HCT116 (cell line): ENCODE results near the gene CUX1. TPM values are rescaled to one million over a fixed set of nuclear protein-coding genes. Genes with fewer than 3 reads are reported as not detected.

Experiments used
- ATAC-seq: fragments of 200-7000 bp; cut with Tn5 transposase; 2 replicates; pipeline ENCODE4 v1.9.1; 2020; ENCODE audit warnings: mild to moderate bottlenecking, moderate library complexity
- BruUV-seq: library from RNA; stranded (reverse); fragments of 400-500 nt; replicated peaks from 2 replicates; lab custom pipeline; 2021; lab: Mats Ljungman, UMichigan
- CTCF ChIA-PET: fragments of 300-600 bp; sonication (Branson Sonifier 250); formaldehyde crosslinking; loops from one replicate; lab custom pipeline; 2021; ENCODE audit warnings: antibody characterized with exemption; lab: Charles Lee
- POLR2A ChIA-PET: fragments of 300-600, 350-600 bp; sonication (Branson Sonifier 250); formaldehyde crosslinking; loops from one replicate; lab custom pipeline; 2021; ENCODE audit warnings: antibody characterized with exemption; lab: Charles Lee
- RAD21 ChIA-PET, 2 experiments: fragments of 300-600 bp; sonication (Branson Sonifier 250); formaldehyde crosslinking; loops; one replicate each; lab custom pipeline; 2023; ENCODE audit warnings: low total read pairs in 2 of 2; ENCODE audit not compliant: uncharacterized antibody in 2 of 2, unreplicated experiment in 2 of 2, low non-redundant PET in 1 of 2; lab: Charles Lee
- DNase-seq: peaks from one replicate; pipeline ENCODE4 v3.0.0-alpha.2; 2010; ENCODE audit warnings: low read depth, low spot score
- H2AFZ ChIP-seq: fragments of 200-600 bp; shearing (Covaris generic), sonication (generic); 2 replicates; pipeline ENCODE4 v1.6.1; 2017; ENCODE audit warnings: low read depth, mixed run types, mixed read lengths, antibody characterized with exemption, low read length; ENCODE audit not compliant: poor library complexity, severe bottlenecking
- H3K27ac ChIP-seq: 2 replicates; pipeline ENCODE4 v1.5.1; 2012; ENCODE audit warnings: low read depth, low read length
- H3K27me3 ChIP-seq: fragments of 200-600 bp; sonication (generic); 2 replicates; pipeline ENCODE4 v1.6.1; 2016; ENCODE audit warnings: mixed run types, low read length, mixed read lengths; ENCODE audit not compliant: insufficient read depth
- H3K36me3 ChIP-seq, 2 experiments: fragments of 200-500 bp in 1 of 2; fragments of 200-600 bp in 1 of 2; sonication (Bioruptor generic) in 1 of 2; sonication (generic) in 1 of 2; 2 replicates each; pipeline versions ENCODE4 v1.5.1 to v1.6.1; 2014 to 2016; ENCODE audit warnings: low read length in 2 of 2, inconsistent platforms in 1 of 2, mixed read lengths in 1 of 2, mixed run types in 1 of 2; ENCODE audit not compliant: insufficient read depth in 2 of 2, control insufficient read depth in 1 of 2
- H3K4me1 ChIP-seq, 2 experiments: fragments of 200-600 bp in 1 of 2; sonication (generic) in 1 of 2; 2 replicates each; pipeline versions ENCODE4 v1.5.1 to v1.6.1; 2012 to 2017; ENCODE audit warnings: low read length in 2 of 2, inconsistent platforms in 1 of 2, mild to moderate bottlenecking in 1 of 2, mixed read lengths in 1 of 2, mixed run types in 1 of 2, moderate library complexity in 1 of 2; ENCODE audit not compliant: insufficient read depth in 2 of 2, control insufficient read depth in 1 of 2
- H3K4me2 ChIP-seq: fragments of 200-600 bp; sonication (generic); 2 replicates; pipeline ENCODE4 v1.6.1; 2017; ENCODE audit warnings: mixed run types, low read length, mixed read lengths
- H3K4me3 ChIP-seq, 2 experiments: fragments of 200-600 bp in 1 of 2; sonication (generic) in 1 of 2; replicated peaks in 1 of 2; 2 replicates each; pipeline ENCODE4 v1.5.1; 2011 to 2016; ENCODE audit warnings: low read length in 2 of 2, control low read depth in 1 of 2, low read depth in 1 of 2, mild to moderate bottlenecking in 1 of 2, mixed read lengths in 1 of 2, mixed run types in 1 of 2
- H3K79me2 ChIP-seq: fragments of 200-600 bp; sonication (generic); 2 replicates; pipeline ENCODE4 v1.6.1; 2017; ENCODE audit warnings: mild to moderate bottlenecking, mixed run types, low read length, moderate library complexity, mixed read lengths; ENCODE audit not compliant: insufficient read depth
- H3K9ac ChIP-seq: fragments of 200-600 bp; sonication (generic); 2 replicates; pipeline ENCODE4 v1.6.1; 2016; ENCODE audit warnings: low read length, mixed read lengths
- H3K9me2 ChIP-seq: fragments of 200-600 bp; sonication (generic), shearing (Covaris generic); 2 replicates; pipeline ENCODE4 v1.6.1; 2017; ENCODE audit warnings: mixed run types, mild to moderate bottlenecking, moderate library complexity; ENCODE audit not compliant: insufficient read depth
- H3K9me3 ChIP-seq, 2 experiments: fragments of 200-500 bp in 1 of 2; fragments of 200-600 bp in 1 of 2; sonication (Bioruptor generic) in 1 of 2; sonication (generic) in 1 of 2; 2 replicates each; pipeline ENCODE4 v1.6.1; 2014 to 2017; ENCODE audit warnings: low read length in 2 of 2, mixed read lengths in 2 of 2, inconsistent platforms in 1 of 2, low read depth in 1 of 2, mild to moderate bottlenecking in 1 of 2, mixed run types in 1 of 2, moderate library complexity in 1 of 2; ENCODE audit not compliant: control insufficient read depth in 1 of 2, insufficient read depth in 1 of 2
- H4K20me1 ChIP-seq: fragments of 200-600 bp; sonication (generic), shearing (Covaris generic); 2 replicates; pipeline ENCODE4 v1.6.1; 2017; ENCODE audit warnings: mixed run types, mild to moderate bottlenecking, moderate library complexity; ENCODE audit not compliant: insufficient read depth
- EZH2 ChIP-seq: fragments of 200-600 bp; sonication (generic); IDR thresholded peaks from 2 replicates; pipeline ENCODE4 v1.6.1; 2017; ENCODE audit warnings: antibody characterized with exemption, mixed run types
- JUND ChIP-seq: IDR thresholded peaks from 2 replicates; pipeline ENCODE4 v1.6.1; 2012
- POLR2AphosphoS5 ChIP-seq: IDR thresholded peaks from 2 replicates; pipeline ENCODE4 v1.6.1; 2011; ENCODE audit warnings: mild to moderate bottlenecking, low read depth, low read length, moderate library complexity
- SRF ChIP-seq: IDR thresholded peaks from 2 replicates; pipeline ENCODE4 v1.6.1; 2012; ENCODE audit warnings: low read depth
- intact Hi-C: fragments of 100-400 bp; cut with micrococcal nuclease; formaldehyde crosslinking; loops from 2 replicates; pipeline ENCODE4 v1.10.0; 2022
- total RNA-seq: library from RNA; stranded (reverse); gene quantifications from one replicate; pipeline ENCODE4 v1.2.1, GENCODE V29; 2021; ENCODE audit not compliant: unreplicated experiment
- TF ChIP-seq, protein P1 (sequence below), 3 experiments: fragments of 200-600 bp in 1 of 3; sonication (generic) in 1 of 3; IDR thresholded peaks in 2 of 3; conservative IDR thresholded peaks in 1 of 3; 2 replicates each; pipeline ENCODE4 v1.5.1; 2012 to 2017; ENCODE audit warnings: low read depth in 2 of 3, low read length in 2 of 3, antibody characterized with exemption in 1 of 3, borderline replicate concordance in 1 of 3, control low read depth in 1 of 3, mild to moderate bottlenecking in 1 of 3, mixed read lengths in 1 of 3, mixed run types in 1 of 3, moderate library complexity in 1 of 3; ENCODE audit not compliant: insufficient read depth in 1 of 3

Gene CUX1
- total RNA-seq, 1 experiment from 2014 or later: 68.9 TPM

DNA sequence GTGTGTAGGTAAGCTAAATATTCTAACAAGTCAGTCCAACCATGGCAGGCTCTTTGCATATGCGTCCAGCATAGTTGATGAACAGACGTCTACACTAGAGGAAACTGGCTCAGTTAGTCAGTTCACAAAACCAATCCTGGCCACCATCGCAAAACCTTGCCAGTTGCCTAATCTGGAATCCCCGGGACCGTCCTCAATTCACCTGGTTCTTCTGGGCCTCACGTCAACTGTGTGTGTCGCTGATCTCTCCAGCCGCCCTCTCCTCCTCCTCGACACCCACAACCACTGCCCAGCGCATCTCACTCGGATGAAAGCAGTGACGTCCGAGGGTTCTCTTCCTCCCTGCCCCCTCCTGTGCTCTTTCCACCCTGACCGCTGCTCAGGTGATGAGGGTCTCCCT, 251.4 kb downstream of the CUX1 start:
- BruUV-seq: no TSS peak
- Histone ChIP-seq H3K4me3 (no peak overlapping the region), H4K20me1 (no peaks in the 10 kb centered on the region), H3K79me2 (no peaks in the 10 kb centered on the region; the same call in 1 of the 2 replicates), H3K4me2 (no peak overlapping the region), H3K9me3 (no peaks in the 10 kb centered on the region), H3K9ac (no peak overlapping the region), H3K27ac (no peak overlapping the region), H3K36me3 (peaks cover 0 to 4% of the 10 kb centered on the region in 2 experiments; a peak in 1 of 4 replicates), H3K9me2 (no peaks in the 10 kb centered on the region), H3K27me3 (no peaks in the 10 kb centered on the region), H3K4me1 (peaks cover 16 to 17% of the 10 kb centered on the region in 2 experiments), H2AFZ (no peak overlapping the region)
- CTCF ChIA-PET: no interaction called here
- no peak for ATAC-seq
- no peak for TF ChIP-seq POLR2AphosphoS5
- TF ChIP-seq, protein P1, sequence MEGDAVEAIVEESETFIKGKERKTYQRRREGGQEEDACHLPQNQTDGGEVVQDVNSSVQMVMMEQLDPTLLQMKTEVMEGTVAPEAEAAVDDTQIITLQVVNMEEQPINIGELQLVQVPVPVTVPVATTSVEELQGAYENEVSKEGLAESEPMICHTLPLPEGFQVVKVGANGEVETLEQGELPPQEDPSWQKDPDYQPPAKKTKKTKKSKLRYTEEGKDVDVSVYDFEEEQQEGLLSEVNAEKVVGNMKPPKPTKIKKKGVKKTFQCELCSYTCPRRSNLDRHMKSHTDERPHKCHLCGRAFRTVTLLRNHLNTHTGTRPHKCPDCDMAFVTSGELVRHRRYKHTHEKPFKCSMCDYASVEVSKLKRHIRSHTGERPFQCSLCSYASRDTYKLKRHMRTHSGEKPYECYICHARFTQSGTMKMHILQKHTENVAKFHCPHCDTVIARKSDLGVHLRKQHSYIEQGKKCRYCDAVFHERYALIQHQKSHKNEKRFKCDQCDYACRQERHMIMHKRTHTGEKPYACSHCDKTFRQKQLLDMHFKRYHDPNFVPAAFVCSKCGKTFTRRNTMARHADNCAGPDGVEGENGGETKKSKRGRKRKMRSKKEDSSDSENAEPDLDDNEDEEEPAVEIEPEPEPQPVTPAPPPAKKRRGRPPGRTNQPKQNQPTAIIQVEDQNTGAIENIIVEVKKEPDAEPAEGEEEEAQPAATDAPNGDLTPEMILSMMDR (IDR thresholded peaks at IDR 0.05 in 2 of 3, conservative IDR thresholded peaks at IDR 0.05 in 1 of 3; ENCODE audit: borderline replicate concordance in 1 of 3, insufficient read depth in 1 of 3, low read depth in 2 of 3, low read length in 2 of 3): no peak
- no peak for TF ChIP-seq SRF
- TF ChIP-seq JUND: no peak
- RAD21 ChIA-PET: no interaction called here
- POLR2A ChIA-PET: no interaction called here
- intact Hi-C loops: no loop called here
- DNase-seq: no peak

DNA sequence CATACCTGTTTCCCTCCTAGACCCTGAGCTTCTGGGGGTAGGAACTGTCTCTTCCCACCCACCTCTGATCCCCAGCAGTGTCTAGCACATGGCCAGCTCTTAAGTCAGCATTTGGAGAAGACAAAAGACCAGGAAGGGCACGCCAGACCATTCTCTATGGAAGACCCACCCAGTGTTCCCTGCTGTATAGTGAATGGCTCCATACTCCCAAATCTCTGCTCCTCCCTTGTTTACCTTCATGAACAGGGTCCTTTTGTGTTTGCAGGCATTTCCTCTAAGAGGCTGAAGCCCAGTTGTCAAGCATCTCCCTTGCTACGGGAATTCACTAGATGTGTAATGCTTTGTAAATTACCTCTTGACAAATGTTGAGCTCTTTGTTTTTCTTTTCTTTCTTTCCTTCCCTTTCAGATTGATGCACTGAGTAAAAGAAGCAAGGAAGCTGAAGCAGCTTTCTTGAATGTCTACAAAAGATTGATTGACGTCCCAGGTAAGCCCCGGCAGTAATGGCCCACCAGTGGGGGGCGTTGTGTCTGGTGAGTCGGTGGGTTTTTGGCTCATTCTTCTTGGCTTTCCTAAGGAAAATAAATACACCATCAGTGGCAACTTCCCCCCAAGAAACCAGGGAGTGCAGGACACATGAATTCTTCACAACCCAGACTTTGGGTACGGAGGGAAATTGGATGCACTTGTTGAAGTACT, 252.7 kb downstream of the CUX1 start:
- no peak for ATAC-seq
- H3K27me3 ChIP-seq: no peaks in the 10 kb centered on the region
- no peaks in the 10 kb centered on the region for H3K9me3 ChIP-seq
- H3K9ac ChIP-seq: no peak overlapping the region
- H3K79me2 ChIP-seq: no peaks in the 10 kb centered on the region; the same call in 1 of the 2 replicates
- DNase-seq: no peak
- H3K4me3 ChIP-seq: no peak overlapping the region
- POLR2A ChIA-PET: no interaction called here
- BruUV-seq: no TSS peak
- RAD21 ChIA-PET: no interaction called here
- TF ChIP-seq EZH2: no peak
- TF ChIP-seq, protein P1 (IDR thresholded peaks at IDR 0.05 in 2 of 3, conservative IDR thresholded peaks at IDR 0.05 in 1 of 3; ENCODE audit: borderline replicate concordance in 1 of 3, insufficient read depth in 1 of 3, low read depth in 2 of 3, low read length in 2 of 3): peak in 2 of 3 experiments; percentile 28 to 39; a peak in 3 of 6 replicates
- peaks cover 0 to 4% of the 10 kb centered on the region in 2 experiments; a peak in 1 of 4 replicates for H3K36me3 ChIP-seq
- CTCF ChIA-PET: no interaction called here
- H2AFZ ChIP-seq: no peak overlapping the region
- H3K27ac ChIP-seq: no peak overlapping the region
- H4K20me1 ChIP-seq: no peaks in the 10 kb centered on the region
- intact Hi-C loops: no loop called here
- H3K9me2 ChIP-seq: no peaks in the 10 kb centered on the region
- H3K4me1 ChIP-seq: peaks cover 4 to 5% of the 10 kb centered on the region in 2 experiments
- H3K4me2 ChIP-seq: no peak overlapping the region
